LNCaP clone FGC (cell line): ENCODE data around the gene RNF123.
"Not testable (repeated sequence)": the region's sequence is repeated elsewhere in the genome, so short reads cannot be mapped to it uniquely, and the experiment has no call there.

Experiments used
- DNase-seq: peaks from one replicate; pipeline ENCODE4 v3.0.0-alpha.2; 2011; ENCODE audit warnings: low read depth
- H3K4me3 ChIP-seq: 2 replicates; pipeline ENCODE4 v1.5.1; 2011; ENCODE audit warnings: mild to moderate bottlenecking, low read depth, low read length, control low read depth
- CTCF ChIP-seq: IDR thresholded peaks from 2 replicates; pipeline ENCODE4 v1.5.1; 2012; ENCODE audit warnings: mild to moderate bottlenecking; ENCODE audit not compliant: control insufficient read depth, insufficient read depth; ENCODE audit errors: extremely low read depth

RNF123 gene

GRCh38 chr3:49675912-49676311, 13.4 kb upstream of the RNF123 start:
- TF ChIP-seq CTCF = no peak
- H3K4me3 ChIP-seq = no peak overlapping the region
- DNase-seq = no peak

- DNase-seq = no peak
- H3K4me3 ChIP-seq = no peak overlapping the region
- TF ChIP-seq CTCF = no peak
Measured at GRCh38 chr3:49680493-49681231, 8.7 kb upstream of the RNF123 start.

- DNase-seq = no peak
- TF ChIP-seq CTCF = no peak
- no peak overlapping the region for H3K4me3 ChIP-seq
Measured at GRCh38 chr3:49681232-49681522, 8.2 kb upstream of the RNF123 start.

- no peak for DNase-seq
- no peak for TF ChIP-seq CTCF
- no peak overlapping the region for H3K4me3 ChIP-seq
Measured at GRCh38 chr3:49681543-49681942, 7.8 kb upstream of the RNF123 start.

GRCh38 chr3:49683162-49683561, 6.2 kb upstream of the RNF123 start:
- no peak for DNase-seq

GRCh38 chr3:49684453-49684852, 4.9 kb upstream of the RNF123 start:
- not testable (repeated sequence) for DNase-seq, H3K4me3 ChIP-seq

More at GRCh38 chr3:49683162-49683561, 6.2 kb upstream of the RNF123 start:
- H3K4me3 ChIP-seq = no peak overlapping the region
- no peak for TF ChIP-seq CTCF

- DNase-seq, H3K4me3 ChIP-seq: not testable (repeated sequence)
Measured at GRCh38 chr3:49685103-49685502, 4.3 kb upstream of the RNF123 start.

GRCh38 chr3:49685846-49686245, 3.5 kb upstream of the RNF123 start:
- not testable (repeated sequence) for H3K4me3 ChIP-seq, DNase-seq

- peak overlapping the region; percentile 39 for H3K4me3 ChIP-seq
Measured at GRCh38 chr3:49686346-49686745, 3.0 kb upstream of the RNF123 start.

GRCh38 chr3:49686769-49687423, 2.5 kb upstream of the RNF123 start:
- H3K4me3 ChIP-seq = peak overlapping the region; percentile 39
- DNase-seq = not testable (repeated sequence)

More at GRCh38 chr3:49686346-49686745, 3.0 kb upstream of the RNF123 start:
- DNase-seq = not testable (repeated sequence)

- not testable (repeated sequence) for DNase-seq, H3K4me3 ChIP-seq
Measured at GRCh38 chr3:49687424-49687795, 1.9 kb upstream of the RNF123 start.

GRCh38 chr3:49688338-49689045, 865 bp upstream of the RNF123 start:
- not testable (repeated sequence) for DNase-seq
- peak overlapping the region; percentile 92 for H3K4me3 ChIP-seq
